ENCODE measurements around the gene SUPT7L. TPM values are rescaled to one million over a fixed set of nuclear protein-coding genes. Genes with fewer than 3 reads are reported as not detected.

SUPT7L gene
- total and polyA plus RNA-seq, 2 donors from 2014 or later, result 28.1 to 29.6 TPM

- FAIRE-seq, result no peak
- Histone ChIP-seq H3K36me3 (ENCODE audit: control insufficient read depth in 2 of 3, insufficient read depth in 3 of 3, low read length in 3 of 3) (no peaks in the 10 kb centered on the region), H3K9ac (ENCODE audit: low read length in 3 of 3) (no peak overlapping the region), H3K27ac (ENCODE audit: low read depth in 2 of 2, low read length in 2 of 2) (no peak overlapping the region), H3K4me3 (ENCODE audit: low read length in 3 of 3) (no peak overlapping the region), H3K27me3 (ENCODE audit: control insufficient read depth, insufficient read depth, low read length) (no peaks in the 10 kb centered on the region), H3K4me1 (ENCODE audit: control insufficient read depth in 2 of 3, insufficient read depth in 2 of 3, low read depth in 1 of 3, low read length in 3 of 3) (peaks cover 0 to 8% (median 6%) of the 10 kb centered on the region in 3 donors), H3K9me3 (ENCODE audit: control insufficient read depth in 2 of 3, insufficient read depth in 1 of 3, low read length in 3 of 3) (no peaks in the 10 kb centered on the region)
- DNase-seq, result no peak
- intact Hi-C loops (cut with DNase I), result no loop called here
- no peak for TF ChIP-seq CTCF (IDR thresholded peaks at IDR 0.05; ENCODE audit: borderline replicate concordance, extremely low read depth, insufficient read depth)
These were observed 48.4 kb upstream of the SUPT7L start for GRCh38 chr2:27711804-27712203.

DNA sequence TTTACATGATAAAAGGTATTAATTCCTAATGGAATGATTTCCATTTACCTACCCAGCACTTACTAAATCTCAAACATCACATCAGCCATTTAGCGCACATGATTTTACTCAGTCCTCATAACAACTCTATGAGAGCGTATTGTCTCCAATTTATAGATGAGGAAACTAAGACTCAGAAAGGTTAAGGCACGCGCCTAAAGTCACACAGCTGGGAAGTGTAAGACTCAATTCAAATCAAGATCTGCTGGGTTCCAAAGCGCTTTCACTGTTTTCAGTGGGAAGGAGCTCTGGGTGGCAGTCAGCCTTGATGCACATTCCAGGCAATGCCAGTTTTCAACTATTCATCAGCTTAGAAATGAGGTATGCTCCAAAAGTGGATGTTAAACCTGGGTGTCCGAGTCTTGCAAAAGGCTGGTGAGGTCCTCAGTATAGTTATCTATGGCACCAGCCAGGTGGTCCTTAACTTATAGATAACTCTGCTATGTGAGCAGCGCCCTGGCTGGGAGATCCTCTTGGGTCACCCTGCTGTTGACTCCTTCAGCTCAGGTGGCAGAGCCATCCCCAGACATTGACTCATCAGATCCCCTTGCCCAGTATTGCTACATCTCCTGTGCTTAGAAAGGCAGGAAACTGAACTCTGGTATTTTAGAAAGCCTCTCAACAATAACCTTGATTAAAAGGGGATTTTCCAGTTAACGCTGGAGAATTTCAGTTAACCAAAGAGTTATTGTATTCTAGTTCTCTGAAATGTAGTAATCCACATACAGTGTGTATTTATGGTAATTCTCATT lies 47.4 kb upstream of the SUPT7L start:
- H3K4me3 ChIP-seq (ENCODE audit: low read length in 3 of 3), result no peak overlapping the region
- H3K4me1 ChIP-seq (ENCODE audit: control insufficient read depth in 2 of 3, insufficient read depth in 2 of 3, low read depth in 1 of 3, low read length in 3 of 3), result peaks cover 0 to 9% (median 2%) of the 10 kb centered on the region in 3 donors
- no peak for FAIRE-seq
- H3K9ac ChIP-seq (ENCODE audit: low read length in 3 of 3), result no peak overlapping the region
- no peak for DNase-seq
- no peak for TF ChIP-seq CTCF (IDR thresholded peaks at IDR 0.05; ENCODE audit: borderline replicate concordance, extremely low read depth, insufficient read depth)
- H3K27ac ChIP-seq (ENCODE audit: low read depth in 2 of 2, low read length in 2 of 2), result no peak overlapping the region
- intact Hi-C loops (cut with DNase I), result no loop called here
- H3K36me3 ChIP-seq (ENCODE audit: control insufficient read depth in 2 of 3, insufficient read depth in 3 of 3, low read length in 3 of 3), result no peaks in the 10 kb centered on the region
- no peaks in the 10 kb centered on the region for H3K27me3 ChIP-seq (ENCODE audit: control insufficient read depth, insufficient read depth, low read length)
- no peaks in the 10 kb centered on the region for H3K9me3 ChIP-seq (ENCODE audit: control insufficient read depth in 2 of 3, insufficient read depth in 1 of 3, low read length in 3 of 3)

DNA sequence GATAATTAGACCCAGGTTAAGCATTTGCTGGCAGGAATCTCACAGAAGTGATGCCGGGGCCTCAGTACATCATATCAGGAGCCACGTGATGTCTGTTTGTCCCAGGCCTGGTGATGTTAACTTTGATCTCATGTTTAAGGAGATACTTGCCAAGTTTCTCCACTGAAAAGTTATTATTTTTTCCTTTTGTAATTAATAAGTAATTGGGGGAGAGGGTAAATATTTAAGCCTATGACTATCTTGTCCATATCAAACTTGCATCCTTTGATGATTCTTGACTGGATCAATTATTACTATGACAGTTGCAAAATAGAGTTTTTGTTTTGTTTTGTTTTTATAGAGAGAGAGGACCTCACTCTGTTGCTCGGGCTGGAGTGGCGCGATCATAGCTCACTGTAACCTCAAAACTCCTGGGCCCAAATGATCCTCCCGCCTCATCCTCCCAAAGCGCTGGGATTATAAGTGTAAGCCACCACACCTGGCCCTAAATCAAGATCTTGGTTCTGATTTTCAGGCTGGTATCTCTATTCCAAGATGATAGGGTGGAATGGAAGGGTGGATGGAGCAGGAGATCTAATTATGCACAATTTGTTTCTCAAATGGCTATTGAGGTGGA lies 46.7 kb upstream of the SUPT7L start:
- Histone ChIP-seq H3K4me3 (ENCODE audit: low read length in 3 of 3) (no peak overlapping the region), H3K27ac (ENCODE audit: low read depth in 2 of 2, low read length in 2 of 2) (no peak overlapping the region), H3K36me3 (ENCODE audit: control insufficient read depth in 2 of 3, insufficient read depth in 3 of 3, low read length in 3 of 3) (no peaks in the 10 kb centered on the region), H3K4me1 (ENCODE audit: control insufficient read depth in 2 of 3, insufficient read depth in 2 of 3, low read depth in 1 of 3, low read length in 3 of 3) (peaks cover 0 to 7% (median 2%) of the 10 kb centered on the region in 3 donors), H3K27me3 (ENCODE audit: control insufficient read depth, insufficient read depth, low read length) (no peaks in the 10 kb centered on the region), H3K9ac (ENCODE audit: low read length in 3 of 3) (no peak overlapping the region), H3K9me3 (ENCODE audit: control insufficient read depth in 2 of 3, insufficient read depth in 1 of 3, low read length in 3 of 3) (no peaks in the 10 kb centered on the region)
- no peak for TF ChIP-seq CTCF (IDR thresholded peaks at IDR 0.05; ENCODE audit: borderline replicate concordance, extremely low read depth, insufficient read depth)
- intact Hi-C loops (cut with DNase I), result loop anchor here (10.0 kb wide), 1 partner anchor 745 kb away; no protein-coding TSS in a partner anchor
- FAIRE-seq (no peak), DNase-seq (no peak)

All from kidney (tissue), 14 donors.